Activated gamma-delta T cell treated with Interleukin-2 at 50 U/mL for 16 hours (primary cell): ENCODE results near the gene PTPN2.
"Not testable (repeated sequence)": the region's sequence is repeated elsewhere in the genome, so short reads cannot be mapped to it uniquely, and the experiment has no call there.

Experiments used
- DNase-seq: peaks from one replicate; pipeline ENCODE4 v3.0.0-alpha.2; 2020

Gene PTPN2

DNA sequence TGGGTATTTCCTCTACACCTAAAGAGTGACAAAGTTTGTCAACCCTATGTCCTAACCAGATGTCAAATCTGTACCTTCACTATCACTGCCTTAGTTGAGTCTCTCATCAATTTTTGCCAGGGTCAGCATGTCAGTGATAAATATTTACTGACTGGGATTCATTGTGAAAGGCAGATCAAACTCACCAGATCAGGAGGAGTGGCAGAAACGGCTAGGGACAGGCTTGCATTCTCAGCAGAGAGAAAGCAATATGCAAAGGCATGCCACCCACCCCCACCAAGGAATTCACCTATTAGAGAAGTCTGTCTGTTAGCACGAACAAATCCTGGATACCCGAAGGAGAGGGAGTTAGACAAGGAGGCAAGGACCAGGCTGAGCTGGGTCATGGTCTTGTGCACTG lies 62.6 kb downstream of the PTPN2 start:
- DNase-seq: no peak

DNA sequence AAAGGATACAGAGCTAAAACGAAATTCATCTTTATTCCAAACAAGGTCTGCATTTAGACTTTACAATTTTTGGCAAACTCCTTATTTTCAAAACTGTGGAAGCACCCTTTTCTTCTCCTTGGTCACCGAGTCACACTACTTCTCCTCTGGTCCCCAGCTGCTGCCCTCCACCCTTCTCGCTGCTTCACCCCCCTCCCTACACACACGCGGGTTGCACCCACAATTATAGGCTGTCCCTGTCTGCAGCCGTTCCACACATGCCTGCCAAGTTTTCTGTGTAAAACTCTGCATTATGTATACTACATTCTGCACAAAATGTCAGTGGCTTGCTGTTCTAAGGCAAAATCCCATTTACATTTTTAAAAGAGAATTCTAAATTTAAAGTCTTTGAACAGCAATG lies 63.5 kb downstream of the PTPN2 start:
- DNase-seq: no peak

DNA sequence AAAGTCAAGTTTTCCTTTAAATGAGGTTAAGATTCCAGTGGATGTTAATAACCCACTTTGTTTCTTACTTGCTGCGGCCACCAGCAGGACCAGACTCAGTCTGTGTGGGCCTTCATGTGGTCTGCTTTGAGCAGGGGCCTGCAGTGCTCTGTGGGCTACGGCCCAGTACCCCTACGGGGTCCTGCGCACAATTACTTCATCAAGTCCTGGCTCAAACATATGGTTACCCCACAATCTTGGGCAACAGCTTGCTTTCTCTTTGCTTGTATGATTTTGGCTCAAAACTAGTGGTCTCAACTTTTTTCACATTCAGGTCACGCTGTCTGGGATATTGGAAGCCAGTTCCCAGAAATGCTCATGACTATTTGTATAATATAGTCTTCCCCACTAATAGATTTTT lies 64.2 kb downstream of the PTPN2 start:
- DNase-seq: no peak

DNA sequence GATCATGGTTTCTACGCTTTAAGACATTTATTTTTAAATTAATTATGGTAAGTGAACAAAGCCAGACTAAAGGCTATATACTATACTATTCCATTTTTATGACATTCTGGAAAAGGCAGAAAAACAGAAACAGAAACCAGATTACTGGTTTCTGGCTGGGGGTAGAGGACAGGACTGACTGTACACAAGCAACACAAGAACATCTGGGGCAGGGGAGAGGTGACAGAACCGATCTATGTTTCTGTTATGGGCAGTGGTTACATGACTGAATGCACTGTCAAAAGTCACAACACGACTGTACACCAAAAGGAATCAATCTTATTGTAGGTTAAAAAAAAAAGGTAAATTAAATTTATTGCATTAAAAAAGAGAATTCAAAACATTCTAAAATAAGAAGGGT lies 64.7 kb downstream of the PTPN2 start:
- no peak for DNase-seq

DNA sequence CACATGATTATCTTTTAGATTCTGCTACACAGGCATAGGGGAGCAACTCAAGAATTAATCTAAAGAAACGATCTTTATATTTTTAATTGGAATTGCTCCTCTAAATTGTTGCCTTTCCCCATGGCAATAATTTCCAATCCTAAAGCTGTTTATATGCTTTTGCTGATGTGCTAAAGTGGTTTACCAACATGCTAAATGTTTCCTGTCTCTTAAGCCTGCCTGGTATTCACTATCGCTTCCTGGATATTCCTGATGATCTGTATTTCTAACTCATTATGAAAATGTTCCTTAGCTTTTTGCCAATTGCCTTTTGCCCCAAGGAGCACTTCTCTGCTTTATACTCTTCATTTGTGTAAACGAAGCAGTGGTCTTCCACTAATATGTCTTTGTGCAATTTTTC lies 65.8 kb downstream of the PTPN2 start:
- DNase-seq: no peak

DNA sequence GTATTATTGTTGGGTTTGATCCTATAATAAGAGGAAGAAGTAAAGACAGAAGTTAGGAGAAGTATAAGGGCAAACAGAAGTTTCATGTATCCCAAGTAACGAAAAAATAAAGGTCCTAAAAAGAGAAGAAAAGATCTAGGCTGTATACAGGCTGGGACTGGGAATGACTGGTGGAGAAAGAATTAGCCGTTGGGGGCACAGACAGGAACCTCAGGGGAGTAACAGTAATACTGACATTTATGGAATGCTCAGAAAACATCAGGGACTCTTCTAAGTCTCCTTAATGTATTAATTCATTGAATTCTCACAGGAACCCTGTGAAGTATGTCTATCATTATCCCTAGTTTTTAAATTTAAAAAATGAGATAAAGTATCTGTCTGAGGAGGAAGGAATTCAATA lies 67.6 kb downstream of the PTPN2 start:
- DNase-seq: no peak

DNA sequence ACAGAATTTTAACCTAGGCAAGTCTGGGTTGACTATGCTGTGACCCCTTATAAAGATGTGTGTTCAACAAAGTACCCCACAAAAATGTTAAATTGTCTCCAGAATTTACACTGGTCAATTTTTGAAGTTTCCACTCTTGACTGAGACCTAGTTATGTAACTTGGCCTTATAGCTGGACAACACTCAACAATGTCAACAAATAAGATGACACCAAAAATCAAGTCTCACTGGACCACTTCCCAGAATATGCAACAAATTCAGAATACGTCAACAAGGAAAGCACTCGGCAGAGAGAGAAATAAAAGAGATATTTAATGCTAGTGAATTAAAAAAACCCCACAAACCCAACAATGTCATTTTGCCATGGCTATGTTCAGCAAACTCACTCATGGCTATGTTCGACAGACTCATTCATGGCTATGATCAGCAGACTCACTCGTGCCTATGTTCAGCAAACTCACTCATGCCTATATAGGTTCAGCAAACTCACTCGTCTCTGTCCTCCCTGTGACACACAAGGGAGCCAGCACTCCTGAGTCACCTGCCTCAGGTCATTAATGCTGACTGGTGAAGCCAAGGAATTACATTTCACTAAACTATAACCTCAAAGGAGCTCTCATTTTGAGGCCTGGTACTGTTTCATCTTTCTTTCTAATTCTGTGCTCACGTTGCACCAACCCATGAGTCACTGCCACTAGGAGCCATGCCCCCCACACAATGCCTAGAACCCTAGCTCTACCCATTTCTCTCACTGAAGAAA lies 72.7 kb downstream of the PTPN2 start:
- no peak for DNase-seq

DNA sequence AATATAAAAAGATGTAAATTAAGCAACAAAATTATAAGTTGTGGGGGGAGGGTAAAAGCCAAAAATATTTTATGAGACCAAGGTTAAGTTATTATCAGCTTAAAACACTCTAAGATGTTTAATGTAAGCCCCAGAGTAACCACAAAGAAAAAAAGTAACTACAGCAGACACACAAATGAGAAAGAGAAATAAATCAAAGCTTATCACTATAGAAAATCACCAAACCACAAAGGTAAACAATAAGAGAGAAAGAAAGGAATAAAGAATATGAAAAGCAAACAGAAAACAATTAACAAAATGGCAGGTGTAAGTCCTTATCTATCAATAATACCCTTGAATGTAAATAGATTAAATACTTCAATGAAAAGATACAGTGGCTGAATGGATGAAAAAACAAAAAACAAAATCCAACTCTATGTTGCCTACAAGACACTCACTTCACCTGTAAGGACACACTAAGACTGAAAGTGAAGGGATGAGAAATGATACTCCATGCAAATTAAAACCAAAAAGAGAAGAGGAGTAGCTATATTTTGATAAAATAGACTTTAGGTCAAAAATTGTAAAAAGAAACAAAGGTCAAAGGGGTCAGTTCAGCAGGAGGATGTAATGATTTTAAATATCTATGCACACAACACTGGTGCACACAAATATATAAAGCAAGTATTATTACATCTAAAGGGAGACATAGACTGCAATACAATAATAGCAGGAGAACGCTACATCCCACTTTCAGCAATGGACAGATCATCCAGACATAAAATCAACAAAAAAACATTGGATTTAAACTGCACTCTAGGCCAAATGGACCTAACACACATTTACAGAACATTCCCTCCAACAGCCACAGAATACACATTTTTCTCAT lies 80.7 kb downstream of the PTPN2 start:
- no peak for DNase-seq

DNA sequence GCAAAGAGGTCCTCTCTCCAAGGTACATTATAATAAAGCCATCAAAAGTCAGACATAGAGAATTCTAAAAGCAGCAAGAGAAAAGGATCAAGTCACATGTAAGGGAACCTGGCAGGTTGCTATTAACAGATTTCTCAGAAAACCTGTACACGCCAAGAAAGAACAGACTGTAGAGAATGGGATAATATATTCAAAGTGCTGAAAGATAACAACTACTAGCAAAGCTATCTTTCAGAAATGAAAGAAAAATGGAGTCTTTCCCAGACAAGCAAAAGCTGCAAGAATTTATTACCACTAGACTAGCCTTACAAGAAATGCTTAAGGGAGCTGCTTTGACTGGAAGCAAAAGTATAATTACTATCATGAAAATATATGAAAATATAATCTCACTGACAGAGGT lies 81.5 kb downstream of the PTPN2 start:
- no peak for DNase-seq

DNA sequence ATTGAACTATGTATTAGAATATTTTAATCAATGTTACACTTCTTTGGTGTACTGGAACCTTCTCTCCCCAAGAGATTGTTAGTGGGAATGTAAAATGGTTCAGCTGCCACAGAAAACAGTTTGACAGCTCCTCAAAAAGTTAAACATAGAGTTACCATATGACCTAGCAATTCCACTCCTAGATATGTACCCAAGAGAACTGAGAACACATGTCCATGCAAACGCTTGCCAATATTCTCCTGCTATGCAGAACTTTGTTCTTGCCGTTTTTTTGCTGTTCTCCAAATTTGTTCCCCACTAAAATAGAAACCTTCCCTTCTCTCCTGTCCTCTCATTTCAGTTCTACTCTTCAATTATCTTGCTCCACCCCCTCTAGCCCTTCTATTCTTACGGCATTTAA lies 87.6 kb downstream of the PTPN2 start:
- no peak for DNase-seq

DNA sequence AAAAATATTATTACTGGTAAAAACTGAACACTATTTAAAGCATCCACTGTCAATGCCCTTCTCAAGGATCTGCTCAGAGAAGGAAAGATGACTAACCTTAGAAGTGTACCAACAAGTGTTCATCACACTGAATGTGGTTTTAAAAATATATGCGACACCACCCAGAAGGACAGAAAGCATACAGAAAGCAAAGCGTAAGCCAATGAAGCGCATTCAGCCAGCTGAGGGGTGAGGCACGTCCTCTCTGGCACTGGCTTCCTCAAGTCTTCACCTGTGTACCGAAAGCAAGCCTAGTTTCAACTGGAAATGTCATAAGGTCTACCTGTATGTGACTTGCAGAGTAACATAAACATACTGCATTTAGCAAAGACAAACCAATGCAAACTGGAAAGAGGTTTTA lies 92.4 kb downstream of the PTPN2 start:
- DNase-seq: no peak

DNA sequence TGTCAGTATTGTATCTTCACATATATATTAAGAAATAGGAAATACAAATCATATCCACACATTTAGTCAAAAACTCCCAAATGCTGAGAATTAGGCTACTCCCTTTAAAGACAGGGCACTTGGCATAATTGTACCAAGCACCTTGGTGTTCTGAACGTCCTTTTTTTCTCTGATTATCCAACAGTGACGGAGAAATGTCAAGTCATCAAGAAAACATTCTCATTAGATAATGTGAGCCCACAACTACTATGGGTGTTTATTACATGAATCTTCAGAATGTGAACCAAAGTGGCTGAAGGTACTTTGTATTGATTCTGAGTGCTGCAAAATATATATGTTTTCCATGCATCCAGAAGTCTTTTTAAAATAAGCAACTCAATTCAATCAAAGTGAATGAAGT lies 97.4 kb downstream of the PTPN2 start:
- DNase-seq: no peak

DNA sequence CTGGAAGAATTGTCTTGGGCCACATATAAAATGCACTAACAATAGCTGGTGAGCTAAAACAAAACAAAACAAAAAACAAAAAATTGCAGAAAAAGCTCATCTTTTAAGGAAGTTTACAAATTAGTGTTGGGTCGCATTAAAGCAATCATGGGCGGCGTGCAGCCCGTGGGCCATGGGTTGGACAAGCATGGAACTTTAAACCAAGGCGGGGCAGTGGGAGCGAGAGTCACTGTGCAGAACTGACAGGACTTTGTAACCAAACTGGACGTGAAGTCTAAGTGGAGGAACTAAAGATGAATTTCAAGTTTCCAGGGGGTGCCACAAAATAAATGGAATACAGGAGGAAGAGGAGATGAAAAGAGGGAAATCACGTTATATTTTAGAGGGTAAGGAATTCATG lies 100.5 kb downstream of the PTPN2 start:
- no peak for DNase-seq

DNA sequence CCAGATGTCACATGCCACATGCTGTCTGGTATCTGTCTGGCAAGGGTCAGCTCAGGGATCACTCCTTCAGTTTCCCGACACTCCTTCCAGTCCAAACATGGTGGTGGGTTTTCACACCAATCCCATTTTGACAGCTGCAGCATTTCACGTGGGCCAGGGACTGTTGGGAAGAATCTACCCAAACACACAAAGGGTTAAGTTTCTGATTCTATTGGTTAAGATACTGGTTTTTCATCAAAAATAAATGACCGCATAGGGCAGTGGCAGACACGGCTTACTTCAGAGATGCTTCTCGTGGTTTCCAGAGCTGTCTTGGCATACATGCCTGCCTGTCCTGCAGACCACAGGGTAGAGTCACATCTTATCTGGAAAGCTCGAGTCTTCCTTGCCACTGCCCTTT lies 101.5 kb downstream of the PTPN2 start:
- DNase-seq: no peak

DNA sequence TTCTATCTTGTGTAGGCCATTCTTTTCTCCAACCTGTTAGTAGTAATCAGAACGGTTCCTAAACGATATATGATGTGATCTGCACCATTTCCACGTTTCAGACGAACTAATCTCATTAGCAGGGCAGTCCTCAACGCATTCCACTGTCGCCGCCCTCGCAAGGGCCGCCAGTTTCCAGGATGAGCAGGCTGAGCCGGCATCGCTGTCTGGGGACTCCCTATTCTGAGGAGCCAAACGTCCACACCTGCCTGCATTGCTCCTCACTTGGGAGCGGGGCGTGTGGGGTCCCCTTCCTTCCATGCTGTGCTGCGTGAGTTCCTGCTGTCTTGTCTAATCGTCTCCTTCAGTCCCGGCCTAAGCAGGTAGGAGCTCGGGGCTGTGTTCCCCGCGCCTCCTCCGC lies 104.6 kb downstream of the PTPN2 start:
- DNase-seq: no peak

DNA sequence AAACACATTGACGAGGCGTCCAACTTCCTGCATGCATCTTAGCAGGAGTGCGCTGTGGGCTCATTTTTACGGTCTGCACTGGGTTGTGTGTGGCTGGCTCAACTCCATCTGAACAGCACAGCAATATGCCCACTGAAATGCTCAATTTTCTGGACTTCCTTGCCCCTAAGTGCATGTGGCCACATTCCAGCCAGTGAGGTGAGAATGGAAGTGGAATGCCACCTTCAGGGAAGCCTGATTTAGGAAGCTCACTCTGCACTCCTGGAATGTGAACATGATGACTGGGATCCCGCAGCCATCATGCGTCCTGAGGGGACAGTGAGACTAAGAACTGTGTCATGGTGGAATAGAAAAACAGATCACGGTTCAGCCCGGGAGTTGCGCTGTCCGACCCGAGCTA lies 105.0 kb downstream of the PTPN2 start:
- no peak for DNase-seq

DNA sequence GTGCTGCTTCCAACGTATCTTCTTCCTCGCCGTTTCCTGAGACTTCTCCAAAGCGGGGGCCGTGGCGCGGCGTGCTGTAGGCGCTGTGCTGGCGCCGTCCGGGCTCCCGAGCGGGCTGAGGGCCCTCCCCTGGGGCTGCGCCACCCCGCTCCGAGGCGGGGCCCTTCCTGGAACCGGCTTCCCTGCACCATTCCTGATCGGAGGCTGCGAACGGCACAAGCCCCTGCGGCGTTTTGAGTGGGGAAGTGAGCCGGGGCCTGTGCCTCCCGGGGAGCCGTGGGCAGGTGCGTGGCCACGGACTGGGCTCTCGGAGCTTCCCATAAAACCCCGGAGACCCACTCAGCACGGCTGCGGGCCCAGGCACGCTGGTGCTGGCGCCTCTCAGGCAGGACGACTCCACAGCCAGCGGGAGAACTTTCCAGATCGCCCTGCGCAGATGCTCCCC lies 106.5 kb downstream of the PTPN2 start:
- no peak for DNase-seq

DNA sequence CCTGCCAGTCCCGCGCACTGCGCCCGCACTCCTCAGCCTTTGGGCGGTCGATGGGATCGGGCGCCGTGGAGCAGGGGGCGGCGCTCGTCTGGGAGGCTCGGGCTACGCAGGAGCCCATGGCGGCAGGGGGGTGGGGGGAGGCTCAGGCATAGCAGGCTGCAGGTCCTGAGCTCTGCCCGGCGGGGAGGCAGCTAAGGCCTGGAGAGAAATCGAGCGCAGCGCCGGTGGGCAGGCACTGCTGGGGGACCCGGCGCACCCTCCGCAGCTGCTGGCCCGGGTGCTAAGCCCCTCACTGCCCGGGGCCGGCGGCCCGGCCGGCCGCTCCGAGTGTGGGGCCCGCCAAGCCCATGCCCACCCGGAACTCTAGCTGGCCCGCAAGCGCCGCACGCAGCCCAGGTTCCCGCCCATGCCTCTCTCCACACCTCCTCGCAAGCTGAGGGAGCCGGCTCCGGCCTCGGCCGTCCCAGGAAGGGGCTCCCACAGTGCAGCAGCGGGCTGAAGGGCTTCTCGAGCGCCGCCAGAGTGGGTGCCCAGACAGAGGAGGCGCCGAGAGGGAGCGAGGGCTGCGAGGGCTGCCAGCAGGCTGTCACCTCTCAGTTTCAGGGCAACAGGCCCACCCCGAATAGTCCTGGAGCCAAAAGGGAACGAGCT lies 107.1 kb downstream of the PTPN2 start:
- DNase-seq: no peak

DNA sequence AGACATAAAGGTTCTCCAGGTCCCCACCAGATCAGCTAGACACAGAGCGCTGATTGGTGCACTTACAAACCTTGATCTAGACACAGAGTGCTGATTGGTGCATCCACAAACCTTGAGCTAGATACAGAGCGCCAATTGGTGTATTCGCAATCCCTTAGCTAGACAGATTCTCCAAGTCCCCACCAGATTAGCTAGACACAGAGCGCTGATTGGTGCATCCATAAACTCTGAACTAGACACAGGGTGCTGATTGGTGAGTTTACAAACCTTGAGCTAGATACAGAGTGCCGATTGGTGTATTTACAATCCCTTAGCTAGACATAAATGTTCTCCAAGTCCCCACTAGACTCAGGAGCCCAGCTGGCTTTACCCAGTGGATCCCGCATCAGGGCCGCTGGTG lies 107.6 kb downstream of the PTPN2 start:
- not testable (repeated sequence) for DNase-seq

DNA sequence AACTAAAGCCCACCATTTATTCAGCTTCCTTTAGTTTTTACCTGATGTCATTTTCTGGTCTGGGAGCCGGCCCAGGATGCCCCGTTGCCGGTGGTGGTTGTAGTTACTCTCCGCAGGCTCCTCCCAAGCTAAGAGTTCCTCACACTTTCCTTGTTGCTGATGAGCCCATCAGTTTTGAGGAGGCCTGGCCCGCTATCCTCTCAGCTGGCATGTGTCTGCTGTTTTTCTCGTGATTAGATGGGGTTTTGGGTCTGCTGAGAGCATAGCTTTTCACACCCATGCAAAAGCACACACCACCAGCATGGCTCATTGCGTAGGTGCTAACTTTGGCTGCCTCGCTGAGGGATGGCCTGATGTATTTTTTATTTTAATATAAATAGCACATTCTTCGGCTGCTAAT lies 109.1 kb downstream of the PTPN2 start:
- no peak for DNase-seq

DNA sequence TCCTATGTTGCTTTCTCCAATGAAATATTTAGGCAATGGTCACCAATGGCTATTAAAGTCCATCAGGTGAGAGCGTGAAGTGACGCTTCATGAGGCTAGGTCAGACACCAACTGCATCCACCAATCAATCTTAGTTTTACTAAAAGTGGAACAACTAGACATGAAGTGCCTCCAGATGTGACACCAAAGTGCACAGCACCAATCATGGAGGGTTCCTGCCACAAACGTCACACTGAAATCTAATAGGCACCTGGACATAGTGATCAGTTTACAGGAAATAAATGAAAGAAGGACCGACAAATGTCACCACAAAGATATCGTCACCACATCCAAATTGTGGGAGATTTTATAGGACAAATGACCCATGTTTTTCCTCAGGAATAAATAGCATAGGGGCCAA lies 110.7 kb downstream of the PTPN2 start:
- DNase-seq: no peak

DNA sequence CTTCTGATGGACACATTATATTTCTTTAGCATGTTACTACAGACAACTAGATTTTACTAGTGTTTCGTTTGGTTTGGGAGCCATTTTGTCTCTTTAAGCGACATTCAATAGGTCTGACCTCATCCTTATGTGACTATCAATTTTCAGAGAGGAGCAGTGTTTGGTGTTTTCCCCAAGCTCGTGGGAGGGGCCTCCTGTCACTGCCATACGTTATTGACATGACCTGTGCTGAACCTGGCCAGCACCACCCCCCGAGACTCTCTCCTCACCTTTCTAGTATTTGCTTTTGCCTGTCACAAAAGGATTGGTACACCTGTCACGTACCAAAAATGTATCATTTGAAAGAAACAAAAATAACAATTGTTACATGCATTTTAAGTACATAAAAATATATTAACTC lies 111.9 kb downstream of the PTPN2 start:
- DNase-seq: no peak

DNA sequence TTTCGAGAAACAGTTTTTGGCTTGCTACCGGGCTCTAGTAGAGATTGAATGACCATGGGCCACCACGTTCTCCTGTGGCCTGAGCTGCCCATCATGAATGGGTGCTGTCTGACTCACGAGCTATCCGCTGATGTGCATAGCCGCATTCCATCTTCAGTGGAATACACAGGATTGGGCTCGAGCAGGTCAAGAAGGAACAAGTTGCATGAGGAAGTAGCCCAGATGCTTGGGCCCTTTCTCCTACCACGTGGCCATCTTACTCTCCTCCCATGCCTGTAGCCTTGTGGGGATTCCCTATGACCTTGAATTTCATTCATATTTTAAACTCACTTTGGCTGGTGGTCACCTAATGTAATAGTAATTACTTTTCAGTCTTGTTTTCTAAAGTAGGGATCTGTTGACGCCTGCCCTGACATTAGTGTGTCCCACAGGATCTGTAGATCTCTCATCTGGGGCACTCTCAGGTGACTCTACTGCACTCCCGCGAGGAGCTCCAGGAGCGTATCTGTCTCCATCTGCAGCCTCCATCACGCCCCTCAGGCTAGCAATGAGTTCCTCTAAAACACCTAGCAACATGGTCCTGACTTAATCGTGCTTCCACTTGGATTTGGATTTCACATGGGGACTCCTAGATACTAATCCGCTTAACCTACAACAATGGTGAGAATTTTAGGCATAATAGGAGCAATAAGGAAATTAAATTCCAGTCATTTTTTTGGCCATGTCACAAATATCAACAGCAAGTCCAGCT lies 113.4 kb downstream of the PTPN2 start:
- DNase-seq: no peak
